CD4-positive, alpha-beta T cell treated with Interleukin-4 for 4 hours (primary cell): ENCODE measurements around the gene NUDC.
"Not testable (repeated sequence)": the region's sequence is repeated elsewhere in the genome, so short reads cannot be mapped to it uniquely, and the experiment has no call there.

Source experiments
- DNase-seq: peaks from one replicate; pipeline ENCODE4 v3.0.0-alpha.2; 2020

The NUDC gene

DNA sequence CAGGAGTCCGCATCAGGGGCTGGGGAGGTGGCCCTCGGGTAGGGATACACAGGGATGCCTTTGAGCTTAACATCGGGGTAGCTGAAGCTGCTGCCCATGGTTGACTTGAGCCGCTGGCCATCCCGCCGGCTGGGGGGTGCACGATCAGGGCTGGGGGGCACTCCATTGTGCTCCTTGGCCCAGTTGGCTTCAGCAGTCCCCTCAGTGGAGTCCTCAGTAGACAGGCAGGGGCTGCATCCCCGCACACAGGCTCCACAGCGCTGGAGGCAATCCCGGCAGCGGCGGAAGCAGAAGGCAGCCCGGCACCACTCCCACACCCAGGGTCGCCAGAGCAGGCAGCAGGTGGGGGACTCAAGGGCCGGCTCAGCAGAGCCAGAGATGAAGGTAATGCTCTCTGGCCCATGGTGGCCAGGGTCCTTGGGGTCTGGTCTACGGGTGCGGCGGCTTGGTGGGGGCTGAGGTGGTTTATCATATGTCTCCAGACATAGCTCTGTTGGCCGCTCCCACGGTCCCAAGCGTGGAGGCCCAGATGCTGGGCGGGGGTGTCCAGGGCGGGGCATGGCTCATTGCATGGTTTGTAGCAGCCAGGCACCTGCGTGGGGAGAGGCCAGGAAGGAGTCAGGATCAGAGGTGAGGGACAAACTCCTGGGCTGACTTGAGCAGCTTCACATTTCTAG is 30.4 kb downstream of the NUDC start:
- DNase-seq, result no peak

GRCh38 chr1:26953374-26953773 is 31.8 kb downstream of the NUDC start:
- DNase-seq, result no peak

- DNase-seq, result no peak
These were observed 34.8 kb downstream of the NUDC start for GRCh38 chr1:26956321-26956720.

GRCh38 chr1:26957306-26957705 is 35.8 kb downstream of the NUDC start:
- no peak for DNase-seq

GRCh38 chr1:26959270-26959669 is 37.7 kb downstream of the NUDC start:
- DNase-seq, result no peak

GRCh38 chr1:26959722-26960624 is 38.4 kb downstream of the NUDC start, which contains the start of gene KDF1:
Gene KDF1, minus strand, starts transcription at chr1:26960468. Its CDS starts 8,088 bp downstream, at chr1:26952380.
- peak; percentile 50 for DNase-seq

GRCh38 chr1:26960625-26960966 is 39.1 kb downstream of the NUDC start:
- no peak for DNase-seq

GRCh38 chr1:26961826-26962225 is 40.3 kb downstream of the NUDC start:
- DNase-seq, result no peak

DNA sequence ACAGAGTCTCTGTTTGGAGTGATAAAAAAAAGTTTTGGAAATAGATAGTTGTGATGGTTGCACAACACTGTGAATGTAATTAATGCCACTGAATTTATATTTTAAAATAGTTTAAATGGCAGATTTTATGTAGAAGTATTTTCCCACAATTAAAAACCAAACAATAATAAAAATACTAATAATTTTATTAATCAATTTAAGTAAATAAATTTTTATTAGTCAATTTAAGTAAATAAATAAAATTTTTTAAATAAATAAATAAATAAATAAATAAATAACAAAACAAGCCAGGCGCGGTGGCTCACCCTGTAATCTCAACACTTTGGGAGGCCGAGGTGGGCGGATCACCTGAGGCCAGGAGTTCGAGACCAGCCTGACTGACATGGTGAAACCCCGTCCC is 43.7 kb downstream of the NUDC start:
- no peak for DNase-seq

GRCh38 chr1:26965628-26966027 is 44.1 kb downstream of the NUDC start:
- DNase-seq, result no peak

- no peak for DNase-seq
These were observed 49.3 kb downstream of the NUDC start for GRCh38 chr1:26970810-26971209.

- DNase-seq, result no peak
These were observed 50.0 kb downstream of the NUDC start for GRCh38 chr1:26971590-26971989.

DNA sequence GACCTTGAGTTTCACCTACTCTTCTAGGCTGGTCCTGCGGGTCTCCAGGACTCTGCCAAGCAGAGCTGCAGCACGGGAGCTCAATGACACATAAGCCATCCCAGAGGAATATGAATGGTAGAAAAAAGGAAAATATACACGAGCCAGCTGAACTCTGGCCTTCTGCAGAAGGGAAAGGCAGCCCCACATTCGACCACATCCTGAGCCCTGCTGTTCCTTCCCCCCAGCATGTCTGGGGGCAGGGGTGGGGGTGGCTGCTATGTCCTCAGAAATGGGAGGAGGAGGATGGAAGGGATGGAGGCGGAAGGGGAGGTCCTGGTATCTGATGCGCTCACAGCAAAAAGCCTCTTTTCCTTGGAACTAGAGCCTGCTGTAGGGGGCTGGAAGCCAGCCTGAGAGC is 50.8 kb downstream of the NUDC start:
- DNase-seq, result no peak

DNA sequence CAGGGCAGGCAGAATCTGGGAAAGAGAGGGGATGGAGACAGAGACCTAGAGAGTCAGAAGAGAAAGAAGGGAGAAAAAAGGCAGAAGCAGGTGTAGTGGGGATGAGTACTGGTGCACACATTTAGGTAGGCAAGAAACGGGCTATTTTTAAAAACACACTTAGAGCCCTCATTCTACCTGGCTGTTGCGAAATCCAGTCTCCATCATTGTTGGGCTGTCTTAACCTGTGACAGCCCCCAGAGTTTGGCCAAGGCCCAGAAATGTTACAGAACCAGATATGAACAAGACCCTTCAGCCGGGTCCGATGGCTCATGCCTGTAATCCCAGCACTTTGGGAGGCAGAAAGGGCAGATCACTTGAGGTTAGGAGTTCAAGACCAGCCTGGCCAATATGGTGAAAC is 51.3 kb downstream of the NUDC start:
- no peak for DNase-seq

GRCh38 chr1:26976621-26977510 is 55.3 kb downstream of the NUDC start:
- DNase-seq, result no peak

DNA sequence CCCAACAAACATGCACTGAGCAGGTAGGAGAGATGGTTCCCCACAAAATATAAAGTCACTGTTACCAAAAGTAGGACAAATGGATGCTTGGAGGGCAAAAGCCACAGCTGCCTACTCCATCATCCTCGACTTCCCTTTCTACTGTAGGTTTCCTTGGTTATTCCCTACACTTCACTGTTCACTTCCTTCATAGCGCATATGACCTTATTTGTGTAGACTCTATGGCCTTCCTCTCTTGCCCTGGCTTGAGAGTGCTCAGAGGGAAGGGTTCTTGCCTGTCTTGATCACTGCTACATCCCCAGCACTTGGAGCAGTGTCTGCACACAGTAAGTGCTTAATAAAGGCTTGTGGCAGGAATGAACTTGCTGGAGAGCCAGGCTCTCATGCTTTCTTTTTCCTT is 57.4 kb downstream of the NUDC start:
- DNase-seq, result no peak

DNA sequence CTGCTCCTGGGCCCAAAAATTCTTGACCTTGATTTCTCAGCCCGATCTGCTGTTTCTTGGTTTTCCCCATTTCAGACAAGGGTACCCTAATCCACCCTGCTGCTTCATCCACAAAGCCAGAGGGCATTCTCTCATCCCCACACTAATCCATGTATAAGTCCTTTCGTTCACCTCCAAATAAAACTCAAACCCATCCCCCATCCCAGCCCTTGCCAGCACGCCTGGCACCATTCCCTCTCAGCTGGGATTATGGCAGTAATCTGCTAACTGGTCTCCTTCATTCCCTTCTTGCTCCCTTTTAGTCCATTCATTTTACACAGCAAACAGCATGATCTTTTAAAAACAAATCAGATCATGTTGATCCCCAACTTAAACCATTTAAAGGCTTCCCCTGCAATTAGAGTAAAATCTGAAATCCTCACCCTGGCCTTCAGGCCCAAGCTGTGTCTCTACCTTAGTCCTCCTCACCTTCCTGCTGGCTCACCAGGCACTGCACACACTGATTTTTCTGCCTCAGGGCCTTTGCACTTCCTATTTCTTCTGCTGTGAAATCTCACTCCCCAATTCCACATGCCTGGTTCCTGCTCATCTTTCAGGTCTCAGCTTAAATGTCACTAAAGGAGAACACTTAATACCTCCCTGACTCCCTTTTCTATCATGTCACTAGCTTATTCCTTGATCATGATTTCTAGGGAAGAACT is 59.8 kb downstream of the NUDC start:
- no peak for DNase-seq

- no peak for DNase-seq
These were observed 62.3 kb downstream of the NUDC start for GRCh38 chr1:26983863-26984262.

DNA sequence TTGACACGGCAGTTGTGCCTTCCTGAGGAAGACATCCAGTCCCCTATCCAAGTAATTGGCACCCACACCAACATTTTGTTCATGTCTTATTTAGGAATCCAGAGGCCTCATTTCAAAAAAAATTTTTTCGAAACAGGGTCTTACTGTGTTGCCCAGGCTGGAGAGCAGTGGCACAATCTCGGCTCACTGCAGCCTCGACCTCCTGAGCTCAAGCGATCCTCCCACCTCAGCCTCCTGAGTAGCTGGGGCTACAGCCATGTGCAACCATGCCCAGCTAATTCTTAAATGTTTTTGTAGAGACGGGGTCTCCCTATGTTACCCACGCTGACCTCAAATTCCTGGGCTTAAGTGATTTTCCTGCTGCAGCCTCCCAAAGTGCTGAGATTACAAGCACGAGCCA is 62.7 kb downstream of the NUDC start:
- DNase-seq, result no peak

DNA sequence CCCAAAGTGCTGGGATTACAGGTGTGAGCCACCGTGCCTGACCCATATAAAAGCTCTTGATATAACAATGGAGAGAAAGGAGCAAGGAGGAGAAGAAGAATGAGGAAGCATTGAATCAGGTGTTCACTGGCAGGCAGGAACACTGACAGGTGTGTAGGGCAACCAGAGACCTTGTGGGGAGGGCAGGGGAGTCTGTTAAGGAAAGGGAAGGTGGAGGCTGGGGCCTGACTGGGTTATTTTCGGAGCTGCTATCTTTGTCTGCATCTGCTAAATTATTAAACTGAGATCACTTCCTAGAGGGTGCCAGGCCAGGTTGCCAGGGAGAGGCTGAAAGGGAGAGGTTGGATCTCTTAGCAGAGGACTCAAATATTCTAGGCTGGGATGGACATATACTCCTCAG is 65.1 kb downstream of the NUDC start:
- DNase-seq, result no peak

- DNase-seq, result not testable (repeated sequence)
These were observed 68.0 kb downstream of the NUDC start for GRCh38 chr1:26989403-26990109.
